Measurements from ENCODE around the gene RNASE7. TPM values are rescaled to one million over a fixed set of nuclear protein-coding genes. Genes with fewer than 3 reads are reported as not detected.

RNASE7 gene
- total RNA-seq, 3 donors from 2014 or later (not counting 1 experiment from before 2014, with no cell fraction given): not detected

DNA sequence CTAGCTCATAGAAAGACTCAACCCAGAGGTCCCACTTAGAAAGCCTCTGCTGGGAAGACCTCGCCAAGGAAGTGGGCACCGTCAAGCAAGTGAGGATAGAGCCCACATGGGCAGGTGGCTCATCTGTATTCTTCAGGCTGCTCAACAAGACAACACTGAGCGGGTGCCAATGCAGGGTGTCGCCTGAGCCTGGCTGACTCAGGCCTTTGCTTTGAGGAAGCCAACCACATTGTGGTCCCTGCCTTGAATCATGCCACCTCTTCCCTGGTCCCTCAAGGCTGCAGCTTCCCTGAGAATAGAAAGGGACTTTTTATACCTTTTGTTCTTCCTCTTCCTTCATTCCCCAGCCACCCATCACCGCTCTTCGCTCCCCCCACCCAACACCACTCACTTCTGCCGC, 5.4 kb upstream of the RNASE7 start:
- Mint-ChIP-seq H3K9me3 (no peaks in the 10 kb centered on the region), H3K27me3 (ENCODE audit: low read depth in 2 of 2) (peaks cover 24 to 27% of the 10 kb centered on the region in 2 donors), H3K4me3 (no peak overlapping the region), H3K36me3 (no peaks in the 10 kb centered on the region), H3K27ac (no peak overlapping the region), H3K4me1 (no peaks in the 10 kb centered on the region)
- H3K4me3 ChIP-seq (ENCODE audit: low read length): no peak overlapping the region
- no peaks in the 10 kb centered on the region for H3K4me1 ChIP-seq (ENCODE audit: control insufficient read depth, insufficient read depth, low read length)
- DNase-seq: no peak
- no peak overlapping the region for H3K27ac ChIP-seq (ENCODE audit: low read length)
- TF ChIP-seq, protein P1, sequence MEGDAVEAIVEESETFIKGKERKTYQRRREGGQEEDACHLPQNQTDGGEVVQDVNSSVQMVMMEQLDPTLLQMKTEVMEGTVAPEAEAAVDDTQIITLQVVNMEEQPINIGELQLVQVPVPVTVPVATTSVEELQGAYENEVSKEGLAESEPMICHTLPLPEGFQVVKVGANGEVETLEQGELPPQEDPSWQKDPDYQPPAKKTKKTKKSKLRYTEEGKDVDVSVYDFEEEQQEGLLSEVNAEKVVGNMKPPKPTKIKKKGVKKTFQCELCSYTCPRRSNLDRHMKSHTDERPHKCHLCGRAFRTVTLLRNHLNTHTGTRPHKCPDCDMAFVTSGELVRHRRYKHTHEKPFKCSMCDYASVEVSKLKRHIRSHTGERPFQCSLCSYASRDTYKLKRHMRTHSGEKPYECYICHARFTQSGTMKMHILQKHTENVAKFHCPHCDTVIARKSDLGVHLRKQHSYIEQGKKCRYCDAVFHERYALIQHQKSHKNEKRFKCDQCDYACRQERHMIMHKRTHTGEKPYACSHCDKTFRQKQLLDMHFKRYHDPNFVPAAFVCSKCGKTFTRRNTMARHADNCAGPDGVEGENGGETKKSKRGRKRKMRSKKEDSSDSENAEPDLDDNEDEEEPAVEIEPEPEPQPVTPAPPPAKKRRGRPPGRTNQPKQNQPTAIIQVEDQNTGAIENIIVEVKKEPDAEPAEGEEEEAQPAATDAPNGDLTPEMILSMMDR (IDR thresholded peaks at IDR 0.05): no peak
- H3K27me3 ChIP-seq (ENCODE audit: control insufficient read depth, insufficient read depth, low read length): no peaks in the 10 kb centered on the region
- intact Hi-C loops (cut with micrococcal nuclease): no loop called here
- ATAC-seq: no peak
- WGBS (ENCODE audit: insufficient coverage): 85% methylated on average over 7 of the region's 7 CpGs
- H3K9me3 ChIP-seq (ENCODE audit: control insufficient read depth, insufficient read depth, low read length): no peaks in the 10 kb centered on the region
- H3K36me3 ChIP-seq (ENCODE audit: control insufficient read depth, insufficient read depth, low read length): no peaks in the 10 kb centered on the region

DNA sequence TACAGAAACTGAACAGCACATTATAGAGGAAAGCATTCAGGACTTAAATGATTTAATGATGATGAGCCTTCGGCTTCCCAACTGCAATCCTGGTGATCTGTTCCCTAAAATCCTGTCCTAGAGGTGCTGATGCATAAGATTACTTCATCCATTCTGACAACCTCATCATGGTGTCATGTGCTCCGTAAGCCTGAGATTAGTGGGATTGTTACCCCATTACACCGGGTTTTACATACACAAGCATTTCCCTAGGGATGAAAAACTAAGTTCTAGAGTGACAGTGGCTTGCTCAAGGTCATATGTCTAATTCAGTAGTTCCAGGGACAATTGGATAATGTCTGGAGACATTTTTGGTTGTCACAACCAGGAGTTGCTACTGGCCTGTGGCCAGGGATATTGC, 5.0 kb upstream of the RNASE7 start:
- Histone ChIP-seq H3K27ac (ENCODE audit: low read length) (no peak overlapping the region), H3K4me3 (ENCODE audit: low read length) (no peak overlapping the region), H3K4me1 (ENCODE audit: control insufficient read depth, insufficient read depth, low read length) (no peaks in the 10 kb centered on the region), H3K9me3 (ENCODE audit: control insufficient read depth, insufficient read depth, low read length) (no peaks in the 10 kb centered on the region), H3K36me3 (ENCODE audit: control insufficient read depth, insufficient read depth, low read length) (no peaks in the 10 kb centered on the region), H3K27me3 (ENCODE audit: control insufficient read depth, insufficient read depth, low read length) (no peaks in the 10 kb centered on the region)
- no peak overlapping the region for H3K27ac Mint-ChIP-seq
- no peak overlapping the region for H3K4me3 Mint-ChIP-seq
- no peaks in the 10 kb centered on the region for H3K9me3 Mint-ChIP-seq
- ATAC-seq (no peak), DNase-seq (no peak)
- no peaks in the 10 kb centered on the region for H3K36me3 Mint-ChIP-seq
- TF ChIP-seq, protein P1 (IDR thresholded peaks at IDR 0.05): no peak
- H3K27me3 Mint-ChIP-seq (ENCODE audit: low read depth in 2 of 2): peaks cover 24 to 28% of the 10 kb centered on the region in 2 donors
- no peaks in the 10 kb centered on the region for H3K4me1 Mint-ChIP-seq
- intact Hi-C loops (cut with micrococcal nuclease): no loop called here
- WGBS (ENCODE audit: insufficient coverage): 93% methylated on average over 3 of the region's 3 CpGs

DNA sequence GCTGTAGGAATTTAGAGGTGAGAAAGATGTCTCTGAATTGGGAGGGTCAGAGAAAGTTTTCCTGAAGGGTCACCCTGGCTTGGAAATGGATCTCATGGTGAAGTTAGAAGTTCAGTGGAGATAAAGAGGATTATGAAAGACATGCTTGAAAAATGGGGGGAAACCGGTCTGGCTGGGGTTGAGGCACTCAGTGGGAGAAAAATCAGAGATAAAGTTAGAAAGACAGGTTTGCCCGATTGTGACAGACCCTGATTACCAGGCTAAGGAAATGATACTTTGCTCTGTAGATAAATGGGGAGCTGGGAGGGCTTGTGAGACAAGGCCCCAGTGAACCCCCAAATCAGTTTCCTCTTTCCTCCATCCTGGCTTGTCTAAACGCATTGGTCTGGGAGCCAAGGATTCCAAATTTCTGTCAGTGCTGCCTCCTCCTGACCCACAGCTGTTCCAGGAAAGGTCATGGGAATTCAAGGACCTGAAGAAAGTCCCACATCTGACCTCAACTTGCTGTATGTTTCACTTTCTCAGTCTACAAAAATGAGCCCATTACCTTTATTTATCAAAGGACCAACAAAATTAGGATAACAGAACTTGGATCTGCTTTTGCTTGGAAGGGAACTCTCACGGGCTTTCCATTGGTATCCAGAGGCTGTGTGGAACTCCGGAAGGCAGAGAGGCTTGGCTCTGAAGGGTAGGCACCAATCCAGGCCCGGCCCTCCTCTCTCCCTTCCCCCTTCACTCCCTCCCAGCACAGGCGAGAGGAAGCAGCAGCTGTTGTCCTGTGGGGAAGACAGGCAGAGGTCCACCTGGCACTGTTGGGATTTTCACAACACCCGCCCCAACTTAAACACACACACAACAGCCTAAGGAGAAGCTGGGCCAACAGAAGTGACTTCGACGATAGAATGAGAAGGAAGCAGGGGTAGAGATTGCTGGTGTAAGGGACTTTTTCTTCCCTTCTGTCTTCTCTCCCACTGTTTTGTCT, 3.4 kb upstream of the RNASE7 start:
- Mint-ChIP-seq H3K36me3 (no peaks in the 10 kb centered on the region), H3K27ac (no peak overlapping the region), H3K27me3 (ENCODE audit: low read depth in 2 of 2) (peaks cover 28 to 31% of the 10 kb centered on the region in 2 donors), H3K9me3 (no peaks in the 10 kb centered on the region), H3K4me3 (no peak overlapping the region), H3K4me1 (no peaks in the 10 kb centered on the region)
- Histone ChIP-seq H3K27me3 (ENCODE audit: control insufficient read depth, insufficient read depth, low read length) (peaks cover 3% of the 10 kb centered on the region), H3K9me3 (ENCODE audit: control insufficient read depth, insufficient read depth, low read length) (no peaks in the 10 kb centered on the region), H3K4me3 (ENCODE audit: low read length) (no peak overlapping the region), H3K27ac (ENCODE audit: low read length) (no peak overlapping the region), H3K36me3 (ENCODE audit: control insufficient read depth, insufficient read depth, low read length) (no peaks in the 10 kb centered on the region), H3K4me1 (ENCODE audit: control insufficient read depth, insufficient read depth, low read length) (no peaks in the 10 kb centered on the region)
- ATAC-seq (no peak), DNase-seq (no peak)
- WGBS (ENCODE audit: insufficient coverage): 82% methylated on average over 7 of the region's 10 CpGs
- TF ChIP-seq, protein P1 (IDR thresholded peaks at IDR 0.05): no peak
- intact Hi-C loops (cut with micrococcal nuclease): no loop called here
